NCI-H1092 treated with DMSO at 0.1 percent for 48 hours (cell line): ENCODE measurements around the gene FUBP3.

ENCODE experiments used
- DNase-seq: peaks from one replicate; lab custom pipeline; 2025; lab: John Stamatoyannopoulos, UW

FUBP3 gene

GRCh38 chr9:130607640-130608420, 28.5 kb downstream of the FUBP3 start:
- no peak for DNase-seq

DNA sequence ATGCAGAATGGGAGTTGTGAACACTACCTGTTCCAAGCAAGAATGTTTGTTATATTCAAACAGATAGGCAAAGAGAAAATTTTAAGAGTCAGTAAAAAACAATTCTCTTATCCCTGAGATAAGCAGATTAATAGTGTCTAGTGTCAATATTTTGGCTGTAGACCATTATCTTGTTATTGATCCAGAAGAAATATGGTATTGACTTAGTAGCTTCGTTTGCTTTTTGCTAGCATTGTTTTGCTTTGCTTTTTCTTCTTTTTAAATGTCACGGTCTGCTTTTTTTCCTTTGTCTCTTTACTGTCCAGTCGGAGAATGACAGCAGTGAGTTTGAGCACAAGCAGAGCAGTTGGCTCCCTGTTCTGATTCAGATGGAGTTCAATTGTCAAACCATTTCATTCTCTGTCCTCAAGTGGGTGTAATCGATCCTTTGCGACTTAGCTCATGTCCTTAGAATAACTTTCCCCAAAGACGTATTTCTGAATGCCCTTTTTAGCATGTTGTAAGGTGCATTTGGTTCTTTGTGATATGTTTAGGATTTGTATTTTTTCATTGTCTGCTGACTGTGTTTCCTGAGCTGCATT, 29.3 kb downstream of the FUBP3 start:
- no peak for DNase-seq

DNA sequence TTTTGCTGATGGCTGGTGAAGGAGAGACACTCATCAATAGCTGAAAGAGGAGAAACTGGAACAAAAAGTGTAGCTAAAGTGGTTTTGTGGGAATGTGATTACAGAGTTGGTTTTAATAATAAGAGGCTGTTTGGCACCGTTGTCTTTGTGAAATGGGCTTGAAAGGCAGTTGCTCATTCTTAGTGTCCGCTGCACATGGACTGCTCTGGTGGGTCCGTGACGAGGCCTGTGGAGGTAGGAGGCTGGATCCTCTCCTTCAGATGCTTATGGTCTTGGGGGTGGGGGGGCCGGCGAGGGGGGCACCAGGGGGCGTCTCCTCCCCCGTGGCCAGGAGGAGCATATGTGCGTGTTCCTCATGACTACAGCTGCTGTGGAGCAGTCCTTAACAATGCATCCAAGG, 29.8 kb downstream of the FUBP3 start:
- no peak for DNase-seq

DNA sequence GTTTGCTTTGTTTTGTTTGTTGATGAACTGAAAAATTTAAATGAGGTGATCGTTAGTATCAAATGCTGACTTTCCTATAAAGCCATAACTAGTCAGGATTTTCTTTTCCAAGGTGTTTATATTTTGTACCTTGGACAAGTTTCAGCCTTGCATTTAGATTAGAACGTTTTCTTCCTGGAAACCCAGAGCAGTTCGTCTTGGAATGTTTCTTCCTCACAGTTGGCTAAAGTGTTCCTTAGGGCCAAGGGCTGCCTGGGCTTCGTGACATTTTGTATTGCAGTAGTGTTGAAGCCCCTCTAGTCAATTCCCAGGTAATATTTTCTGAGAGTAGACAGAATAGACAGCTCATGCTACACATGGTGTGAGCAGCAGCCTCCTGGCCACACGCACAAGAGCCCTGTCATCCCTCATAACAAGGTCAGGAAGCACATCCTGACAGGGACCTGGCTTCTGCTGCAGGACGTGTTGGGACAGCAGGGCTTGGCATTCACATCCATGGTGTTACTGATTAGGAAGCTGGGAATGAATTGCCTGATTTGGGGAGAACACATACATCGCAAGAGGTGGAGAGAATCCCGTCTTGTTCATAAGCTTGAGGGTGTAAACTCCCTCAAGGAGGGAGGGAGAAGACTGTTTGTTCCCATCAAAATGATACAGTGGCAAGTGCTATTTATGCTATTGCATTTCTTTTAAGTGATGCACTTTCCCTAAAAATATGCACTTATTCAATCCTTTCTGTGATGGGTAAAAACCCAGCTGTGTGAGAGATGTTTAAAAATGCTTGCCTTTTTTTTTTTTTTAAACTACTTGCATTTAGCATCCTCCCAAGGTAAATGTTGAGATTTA, 31.7 kb downstream of the FUBP3 start:
- DNase-seq = no peak

GRCh38 chr9:130616451-130616850, 37.1 kb downstream of the FUBP3 start:
- DNase-seq = no peak

GRCh38 chr9:130623466-130623865, 44.1 kb downstream of the FUBP3 start:
- DNase-seq = no peak

DNA sequence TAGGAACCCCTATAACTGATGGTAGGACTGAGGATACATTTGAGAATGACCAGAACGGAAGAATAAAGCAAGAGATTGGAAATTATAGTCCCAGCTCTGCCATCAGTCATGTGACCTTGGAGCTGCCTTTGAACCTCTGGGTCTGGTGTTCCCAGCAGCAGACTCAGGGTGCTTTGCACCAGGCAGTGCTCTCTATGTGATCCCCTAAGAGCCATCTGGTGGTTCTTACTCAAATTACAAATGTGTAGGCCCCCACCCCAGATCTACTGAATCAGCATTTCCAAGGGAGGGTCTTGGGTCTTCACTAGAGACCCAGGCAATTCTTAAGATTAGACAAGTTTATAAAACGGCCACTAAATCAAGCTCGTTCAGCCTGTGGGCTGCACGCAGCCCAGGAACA, 44.8 kb downstream of the FUBP3 start:
- DNase-seq = no peak

GRCh38 chr9:130626249-130626996, 47.0 kb downstream of the FUBP3 start:
- no peak for DNase-seq

GRCh38 chr9:130627051-130627450, 47.7 kb downstream of the FUBP3 start:
- DNase-seq = no peak

GRCh38 chr9:130627896-130628792, 48.8 kb downstream of the FUBP3 start:
- no peak for DNase-seq

GRCh38 chr9:130629443-130630070, 50.2 kb downstream of the FUBP3 start:
- no peak for DNase-seq

GRCh38 chr9:130630071-130630450, 50.7 kb downstream of the FUBP3 start:
- DNase-seq = no peak

GRCh38 chr9:130630506-130631330, 51.3 kb downstream of the FUBP3 start:
- no peak for DNase-seq

- no peak for DNase-seq
These were observed 52.1 kb downstream of the FUBP3 start for GRCh38 chr9:130631331-130632080.

DNA sequence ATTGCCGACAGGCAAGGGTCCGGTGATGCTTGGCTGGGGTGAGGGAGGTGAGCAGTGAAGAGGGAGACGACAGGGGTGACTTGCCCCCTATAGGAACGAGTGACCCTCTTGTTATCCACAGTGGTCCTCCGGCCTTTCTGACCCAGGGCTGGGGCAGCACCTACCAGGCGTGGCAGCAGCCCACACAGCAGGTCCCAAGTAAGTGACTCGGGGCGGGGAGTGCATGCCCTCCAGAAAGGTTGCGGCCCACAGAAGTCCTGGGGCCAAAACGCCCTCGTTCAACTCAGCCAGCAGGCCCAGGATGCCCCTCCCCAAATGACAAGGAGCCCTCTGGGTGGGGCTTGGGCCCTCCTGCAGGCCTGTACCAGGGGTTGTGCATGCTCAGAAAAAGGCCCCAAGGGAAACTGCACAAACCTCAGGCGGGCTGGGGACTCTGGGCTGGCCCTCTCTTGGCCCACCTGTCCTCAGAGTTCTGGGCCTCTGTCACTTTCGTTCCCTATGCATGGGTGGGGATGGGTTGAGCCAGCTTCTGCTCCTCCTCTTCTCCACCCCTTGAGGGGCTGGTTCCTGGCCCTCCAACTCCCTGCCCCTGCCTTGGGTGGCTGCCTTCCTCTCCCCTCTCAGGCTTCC, 52.8 kb downstream of the FUBP3 start:
- DNase-seq = no peak

- no peak for DNase-seq
These were observed 53.5 kb downstream of the FUBP3 start for GRCh38 chr9:130632841-130633240.

DNA sequence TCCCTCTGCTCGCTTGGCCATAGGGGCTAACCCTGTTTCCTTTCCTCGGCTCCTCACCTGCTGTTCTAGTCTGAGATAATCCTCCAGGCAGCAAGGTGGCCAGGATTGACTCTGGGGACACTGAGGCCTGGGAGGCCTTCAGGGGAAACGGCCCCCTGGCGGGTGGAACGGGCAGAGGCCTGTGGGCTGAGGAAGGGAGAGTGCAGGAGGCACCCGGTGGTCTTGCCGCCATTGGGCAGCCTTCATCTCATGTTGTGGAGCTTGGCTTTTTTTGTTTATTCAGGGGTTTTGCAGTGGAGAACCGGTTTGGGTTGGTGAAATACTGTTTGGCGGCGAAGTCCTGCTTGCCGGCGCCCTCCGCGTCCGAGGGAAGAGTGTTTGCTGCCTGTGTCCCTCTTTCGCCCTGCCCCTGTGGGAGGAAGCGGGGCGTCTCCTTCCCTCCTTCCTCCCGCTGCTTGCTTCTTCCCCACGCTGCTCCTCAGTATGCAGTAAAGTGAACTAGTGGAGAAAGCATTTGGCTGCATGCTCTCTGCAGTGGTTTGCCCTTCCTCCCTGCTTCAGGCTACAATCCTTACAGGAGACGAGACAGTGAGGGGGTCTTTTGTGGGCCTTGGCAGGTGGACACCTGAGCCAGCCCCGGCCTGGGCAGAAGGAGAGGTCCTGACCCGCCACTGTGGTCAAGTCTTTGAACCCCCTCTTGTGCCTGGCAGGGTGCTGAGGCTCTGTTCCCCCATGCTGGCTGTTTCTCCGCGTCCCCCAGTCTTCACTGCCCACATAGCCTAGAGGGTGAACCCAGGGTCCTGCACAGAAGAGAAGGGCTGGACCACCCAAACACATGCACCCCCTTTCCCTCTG, 54.2 kb downstream of the FUBP3 start:
- no peak for DNase-seq
